ENCODE results near the gene NSG1.

GRCh38 chr4:4349867-4350266 is 37.0 kb upstream of the NSG1 start:
- TF ChIP-seq TAF1 (IDR thresholded peaks at IDR 0.05; ENCODE audit: borderline replicate concordance, insufficient read depth, low read length): no peak
- no peak for TF ChIP-seq POLR2AphosphoS5 (IDR thresholded peaks at IDR 0.05; ENCODE audit: low read depth, low read length)
- no peak for TF ChIP-seq SIN3A (IDR thresholded peaks at IDR 0.05; ENCODE audit: borderline replicate concordance, insufficient read depth, low read length)
- no peak for TF ChIP-seq REST (IDR thresholded peaks at IDR 0.05; ENCODE audit: insufficient read depth in 1 of 2, low read depth in 2 of 2, low read length in 2 of 2)
